Measurements from ENCODE around the gene KLLN.
A peak's percentile ranks its signal among the peaks of the same experiment; 100 is the strongest.
"Not testable (repeated sequence)": the region's sequence is repeated elsewhere in the genome, so short reads cannot be mapped to it uniquely, and the experiment has no call there.

Gene KLLN

GRCh38 chr10:87850742-87851205 is 12.6 kb downstream of the KLLN start:
- DNase-seq (ENCODE audit: low read depth, low spot score) = no peak
- peak; percentile 65 for TF ChIP-seq CTCF (IDR thresholded peaks at IDR 0.05; ENCODE audit: insufficient read depth, low read length, missing control alignments)
- CTCF ChIA-PET = interaction anchor here (0.6 to 22.0 kb wide), 15 partner anchors 9 to 733 kb away, joined by 3 to 304 read pairs (median 4); partner anchors contain the start of genes KLLN and PTEN
- no peak overlapping the region for H3K4me3 ChIP-seq (ENCODE audit: low read depth, low read length)
- POLR2A ChIA-PET = interaction anchor here (0.7 kb wide), 1 partner anchor 431 kb away, joined by 3 read pairs; no protein-coding TSS in a partner anchor

- no peak overlapping the region for H3K4me3 ChIP-seq (ENCODE audit: low read depth, low read length)
- POLR2A ChIA-PET = no interaction called here
- no peak for TF ChIP-seq CTCF (IDR thresholded peaks at IDR 0.05; ENCODE audit: insufficient read depth, low read length, missing control alignments)
- CTCF ChIA-PET = interaction anchor here (1.2 to 22.0 kb wide), 4 partner anchors 11 to 720 kb away, joined by 3 to 304 read pairs (median 56); partner anchors contain the start of genes KLLN and PTEN
- no peak for DNase-seq (ENCODE audit: low read depth, low spot score)
These were observed 14.3 kb downstream of the KLLN start for GRCh38 chr10:87849001-87849400.

GRCh38 chr10:87847550-87847949 is 15.8 kb downstream of the KLLN start:
- no peak overlapping the region for H3K4me3 ChIP-seq (ENCODE audit: low read depth, low read length)
- ChIA-PET POLR2A (interaction anchor here (0.7 kb wide), 1 partner anchor 29 kb away, joined by 3 read pairs; the partner anchor contains the start of gene ATAD1), CTCF (interaction anchor here (8.2 to 22.0 kb wide), 2 partner anchors 12 to 541 kb away, joined by 78 to 304 read pairs; partner anchors contain the start of genes KLLN and PTEN)
- DNase-seq (ENCODE audit: low read depth, low spot score) = no peak
- TF ChIP-seq CTCF (IDR thresholded peaks at IDR 0.05; ENCODE audit: insufficient read depth, low read length, missing control alignments) = no peak

GRCh38 chr10:87846711-87847110 is 16.6 kb downstream of the KLLN start:
- POLR2A ChIA-PET; DNase-seq (ENCODE audit: low read depth, low spot score); H3K4me3 ChIP-seq (ENCODE audit: low read depth, low read length): not testable (repeated sequence)
- CTCF ChIA-PET = interaction anchor here (2.3 to 22.0 kb wide), 3 partner anchors 13 to 706 kb away, joined by 12 to 304 read pairs (median 78); partner anchors contain the start of genes KLLN and PTEN

GRCh38 chr10:87846023-87846422 is 17.3 kb downstream of the KLLN start:
- no peak overlapping the region for H3K4me3 ChIP-seq (ENCODE audit: low read depth, low read length)
- DNase-seq (ENCODE audit: low read depth, low spot score) = peak; percentile 37
- TF ChIP-seq CTCF (IDR thresholded peaks at IDR 0.05; ENCODE audit: insufficient read depth, low read length, missing control alignments) = no peak
- CTCF ChIA-PET = interaction anchor here (1.0 to 22.0 kb wide), 4 partner anchors 14 to 707 kb away, joined by 3 to 304 read pairs (median 45); partner anchors contain the start of genes KLLN and PTEN
- POLR2A ChIA-PET = interaction anchor here (1.0 kb wide), 1 partner anchor 16 kb away, joined by 6 read pairs; no protein-coding TSS in a partner anchor

- CTCF ChIA-PET = interaction anchor here (1.0 to 22.0 kb wide), 4 partner anchors 14 to 707 kb away, joined by 3 to 304 read pairs (median 45); partner anchors contain the start of genes KLLN and PTEN
- no peak for TF ChIP-seq CTCF (IDR thresholded peaks at IDR 0.05; ENCODE audit: insufficient read depth, low read length, missing control alignments)
- H3K4me3 ChIP-seq (ENCODE audit: low read depth, low read length) = no peak overlapping the region
- DNase-seq (ENCODE audit: low read depth, low spot score) = no peak
- POLR2A ChIA-PET = interaction anchor here (1.0 kb wide), 1 partner anchor 17 kb away, joined by 6 read pairs; no protein-coding TSS in a partner anchor
These were observed 17.7 kb downstream of the KLLN start for GRCh38 chr10:87845624-87845998.
